ENCODE measurements around the gene MAG. TPM values are rescaled to one million over a fixed set of nuclear protein-coding genes. Genes with fewer than 3 reads are reported as not detected.

MAG gene
- total and polyA plus RNA-seq, 2 of the 8 experiments (the other 6 are each of a cell fraction or from before 2014, with no cell fraction given) = 0.20 to 1.3 TPM

GRCh38 chr19:35352448-35353304 is 60.7 kb downstream of the MAG start:
- peak overlapping the region; percentile 99 for H2AFZ ChIP-seq (ENCODE audit: low read length)
- CTCF ChIA-PET (ENCODE audit: partially characterized antibody) = interaction anchor here (0.7 to 4.1 kb wide), 56 partner anchors 8 to 307 kb away, joined by 3 to 51 read pairs (median 4); partner anchors contain the start of genes CD22 and HAMP
- POLR2A ChIA-PET (ENCODE audit: partially characterized antibody) = interaction anchor here (0.6 to 1.0 kb wide), 6 partner anchors 115 to 350 kb away, joined by 3 read pairs; no protein-coding TSS in a partner anchor
- TF ChIP-seq TEAD4 (IDR thresholded peaks at IDR 0.05; ENCODE audit: low read depth, low read length) = 0 out of 2 replicates have a peak, but pooled peaks have one; percentile 12
- TF ChIP-seq ASH2L (IDR thresholded peaks at IDR 0.05; ENCODE audit: low read length) = no peak
- TF ChIP-seq CTCF (IDR thresholded peaks at IDR 0.05; ENCODE audit: control extremely low read depth in 1 of 3, insufficient read depth in 1 of 3, low read depth in 1 of 3, low read length in 3 of 3) = peak; percentile 77 to 95 (median 93)
- 0 out of 2 replicates have a peak, but pooled peaks have one; percentile 30 for TF ChIP-seq MAX (IDR thresholded peaks at IDR 0.05)
- peak; percentile 92 to 95 for TF ChIP-seq RAD21 (IDR thresholded peaks at IDR 0.05 in 1 of 2, conservative IDR thresholded peaks at IDR 0.05 in 1 of 2; ENCODE audit: low read depth in 2 of 2, low read length in 2 of 2)
- no peak for TF ChIP-seq CTBP2 (IDR thresholded peaks at IDR 0.05; ENCODE audit: borderline replicate concordance, insufficient read depth, insufficient read length, low read length)
- TF ChIP-seq PHF8 (conservative IDR thresholded peaks at IDR 0.05; ENCODE audit: low read depth, low read length) = no peak; the same call in 1 of the 2 replicates

More at GRCh38 chr19:35352448-35353304, 60.7 kb downstream of the MAG start:
- no peaks in the 10 kb centered on the region for H3K79me2 ChIP-seq (ENCODE audit: control insufficient read depth in 1 of 2, insufficient read depth in 2 of 2, low read length in 2 of 2)
- H3K23ac ChIP-seq (ENCODE audit: insufficient read length) = no peak overlapping the region
- H3K4me2 ChIP-seq (ENCODE audit: insufficient read depth in 1 of 2, low read depth in 2 of 2, low read length in 2 of 2) = no peak overlapping the region
- H2BK15ac ChIP-seq (ENCODE audit: low read length) = peak overlapping the region; percentile 6
- H2BK20ac ChIP-seq (ENCODE audit: low read length) = no peak overlapping the region
- peaks cover 0 to 2% (median 0%) of the 10 kb centered on the region in 4 experiments; a peak in 2 of 7 replicates for H3K4me1 ChIP-seq (replicated peaks in 1 of 4; ENCODE audit: control insufficient read depth in 3 of 4, insufficient read depth in 4 of 4, low read length in 3 of 4)
- H3K4ac ChIP-seq (replicated peaks; ENCODE audit: insufficient read length, low read depth, low read length) = peak overlapping the region; percentile 76
- no peaks in the 10 kb centered on the region for H4K20me1 ChIP-seq (replicated peaks in 1 of 2; ENCODE audit: control insufficient read depth in 1 of 2, insufficient read depth in 2 of 2, low read length in 2 of 2)
- H3K9me3 ChIP-seq (ENCODE audit: insufficient read depth in 2 of 2, low read depth in 1 of 2, low read length in 1 of 2) = no peaks in the 10 kb centered on the region
- H3K27me3 ChIP-seq (replicated peaks in 1 of 4; ENCODE audit: control insufficient read depth in 3 of 4, extremely low read depth in 1 of 4, insufficient read depth in 3 of 4, low read length in 3 of 4) = no peaks in the 10 kb centered on the region
- no peak overlapping the region for H4K91ac ChIP-seq (replicated peaks; ENCODE audit: insufficient read length, low read length)
- peak overlapping the region; percentile 54; the same call in 1 of the 2 replicates for H4K8ac ChIP-seq (ENCODE audit: extremely low read depth, insufficient read depth, low read length)
- no peak overlapping the region for H3K56ac ChIP-seq (replicated peaks; ENCODE audit: insufficient read length, low read depth, low read length)
- no peak overlapping the region for H2BK120ac ChIP-seq (replicated peaks; ENCODE audit: low read depth, low read length)
- H2BK5ac ChIP-seq (ENCODE audit: low read depth, low read length) = no peak overlapping the region; the same call in 1 of the 2 replicates
- no peak overlapping the region for H3K18ac ChIP-seq (ENCODE audit: extremely low read depth, low read length)
- H3K36me3 ChIP-seq (ENCODE audit: control insufficient read depth in 2 of 4, insufficient read depth in 4 of 4, low read length in 3 of 4) = no peaks in the 10 kb centered on the region
- H3K79me1 ChIP-seq (ENCODE audit: low read depth, low read length) = no peaks in the 10 kb centered on the region
- 0 out of 2 replicates have a peak overlapping the region, but pooled peaks have one; percentile 44 for H2BK12ac ChIP-seq (ENCODE audit: low read depth, low read length)
- no peak overlapping the region for H3K14ac ChIP-seq (ENCODE audit: insufficient read length)
- H2AK5ac ChIP-seq (ENCODE audit: low read depth, low read length) = no peak overlapping the region
- peak; percentile 33 to 77 for DNase-seq (ENCODE audit: low read depth in 1 of 2, low spot score in 2 of 2)
- no peak overlapping the region for H3K9ac ChIP-seq (replicated peaks in 1 of 4; ENCODE audit: extremely low read depth in 1 of 4, low read depth in 3 of 4, low read length in 3 of 4)
- FAIRE-seq = peak; percentile 32
- no peaks in the 10 kb centered on the region for H3K23me2 ChIP-seq (ENCODE audit: low read depth, low read length)
- WGBS, 2 experiments (ENCODE audit: extremely low coverage in 1 of 2, insufficient coverage in 1 of 2, insufficient read length in 1 of 2, insufficient replicate concordance in 2 of 2, low coverage in 1 of 2, low lambda C conversion rate in 2 of 2, missing lambda C conversion rate in 1 of 2) = 55% methylated on average over 31 of the region's 32 CpGs; no CpG with 5 or more reads in 1 of the 2 experiments
- H3K4me3 ChIP-seq (ENCODE audit: extremely low read depth in 1 of 4, insufficient read depth in 2 of 4, low read depth in 3 of 4, low read length in 4 of 4) = no peak overlapping the region
- peak overlapping the region; percentile 16 for H4K5ac ChIP-seq (ENCODE audit: insufficient read length, low read depth, low read length)
- no peak overlapping the region for H3K27ac ChIP-seq (ENCODE audit: low read depth, low read length)

All from H1 (cell line).